ENCODE measurements around the gene MTMR2. TPM values are rescaled to one million over a fixed set of nuclear protein-coding genes. Genes with fewer than 3 reads are reported as not detected.
"Not testable (repeated sequence)": the region's sequence is repeated elsewhere in the genome, so short reads cannot be mapped to it uniquely, and the experiment has no call there.

Gene MTMR2
- total and polyA plus RNA-seq, 2 of the 13 experiments (the other 11 are each of a cell fraction or from before 2014, with no cell fraction given) = 12.7 to 22.3 TPM

GRCh38 chr11:95877291-95877690 is 46.6 kb downstream of the MTMR2 start:
- intact Hi-C loops (cut with micrococcal nuclease; ENCODE audit: unreplicated experiment) = no loop called here
- Histone ChIP-seq H3K4me2 (ENCODE audit: low read depth, low read length) (no peak overlapping the region), H3K9ac (ENCODE audit: insufficient read depth, low read depth, low read length) (no peak overlapping the region), H3K4me3 (replicated peaks in 1 of 3; ENCODE audit: insufficient read depth in 1 of 3, low read depth in 2 of 3, low read length in 3 of 3) (no peak overlapping the region), H2AFZ (ENCODE audit: low read length) (no peak overlapping the region), H3K9me3 (ENCODE audit: low read length) (no peaks in the 10 kb centered on the region), H3K4me1 (ENCODE audit: insufficient read depth, low read length) (no peaks in the 10 kb centered on the region), H3K27me3 (ENCODE audit: control insufficient read depth in 1 of 2, insufficient read depth in 2 of 2, low read length in 2 of 2) (no peaks in the 10 kb centered on the region), H3K79me2 (ENCODE audit: insufficient read depth, low read length) (no peaks in the 10 kb centered on the region), H4K20me1 (ENCODE audit: insufficient read depth, low read length) (no peaks in the 10 kb centered on the region), H3K36me3 (replicated peaks in 1 of 2; ENCODE audit: control insufficient read depth in 1 of 2, insufficient read depth in 2 of 2, low read length in 2 of 2) (no peaks in the 10 kb centered on the region; a peak in 2 of 5 replicates), H3K27ac (ENCODE audit: extremely low read length, insufficient read depth, low read length) (no peak overlapping the region)
- no peak for TF ChIP-seq HHEX (CRISPR knock-in tag; IDR thresholded peaks at IDR 0.05)
- 0 out of 2 replicates have a peak, but pooled peaks have one; percentile 20 for TF ChIP-seq ATF7 (IDR thresholded peaks at IDR 0.05)
- TF ChIP-seq ATF7 (CRISPR knock-in tag; IDR thresholded peaks at IDR 0.05) = no peak
- ChIA-PET CTCF (ENCODE audit: low intra/inter-chr PET ratio, low total read pairs) (no interaction called here), POLR2A (no interaction called here)
- FAIRE-seq (no peak), ATAC-seq (no peak), DNase-seq (ENCODE audit: low spot score) (no peak)
- no TSS peak for BruUV-seq (replicated peaks)
- 94% methylated on average over 2 of the region's 2 CpGs for WGBS (ENCODE audit: low lambda C conversion rate)
- in situ Hi-C loops (cut with HindIII; ENCODE audit: extremely low pct_ligation_motif_present, low pct_unique_long_range_greater_than_20kb) = no loop called here

- 98% methylated on average over 3 of the region's 3 CpGs for WGBS (ENCODE audit: low lambda C conversion rate)
- intact Hi-C loops (cut with micrococcal nuclease; ENCODE audit: unreplicated experiment); H3K79me2 ChIP-seq (ENCODE audit: insufficient read depth, low read length); H3K4me1 ChIP-seq (ENCODE audit: insufficient read depth, low read length); POLR2A ChIA-PET; H3K9me3 ChIP-seq (ENCODE audit: low read length); BruUV-seq (replicated peaks); ATAC-seq; H3K4me3 ChIP-seq (replicated peaks in 1 of 3; ENCODE audit: insufficient read depth in 1 of 3, low read depth in 2 of 3, low read length in 3 of 3); H3K27ac ChIP-seq (ENCODE audit: extremely low read length, insufficient read depth, low read length); H4K20me1 ChIP-seq (ENCODE audit: insufficient read depth, low read length); FAIRE-seq; in situ Hi-C loops (cut with HindIII; ENCODE audit: extremely low pct_ligation_motif_present, low pct_unique_long_range_greater_than_20kb); H3K9ac ChIP-seq (ENCODE audit: insufficient read depth, low read depth, low read length); H3K27me3 ChIP-seq (ENCODE audit: control insufficient read depth in 1 of 2, insufficient read depth in 2 of 2, low read length in 2 of 2); H2AFZ ChIP-seq (ENCODE audit: low read length); CTCF ChIA-PET (ENCODE audit: low intra/inter-chr PET ratio, low total read pairs); DNase-seq (ENCODE audit: low spot score); H3K4me2 ChIP-seq (ENCODE audit: low read depth, low read length); H3K36me3 ChIP-seq (replicated peaks in 1 of 2; ENCODE audit: control insufficient read depth in 1 of 2, insufficient read depth in 2 of 2, low read length in 2 of 2): not testable (repeated sequence)
These were observed 53.0 kb downstream of the MTMR2 start for GRCh38 chr11:95870877-95871276.

- Histone ChIP-seq H2AFZ (ENCODE audit: low read length) (no peak overlapping the region), H3K4me1 (ENCODE audit: insufficient read depth, low read length) (no peaks in the 10 kb centered on the region), H3K9me3 (ENCODE audit: low read length) (no peaks in the 10 kb centered on the region), H3K36me3 (replicated peaks in 1 of 2; ENCODE audit: control insufficient read depth in 1 of 2, insufficient read depth in 2 of 2, low read length in 2 of 2) (peaks cover 9 to 23% of the 10 kb centered on the region in 2 experiments; a peak in 2 of 5 replicates), H4K20me1 (ENCODE audit: insufficient read depth, low read length) (no peaks in the 10 kb centered on the region), H3K9ac (ENCODE audit: insufficient read depth, low read depth, low read length) (no peak overlapping the region), H3K4me2 (ENCODE audit: low read depth, low read length) (no peak overlapping the region), H3K4me3 (replicated peaks in 1 of 3; ENCODE audit: insufficient read depth in 1 of 3, low read depth in 2 of 3, low read length in 3 of 3) (no peak overlapping the region), H3K27me3 (ENCODE audit: control insufficient read depth in 1 of 2, insufficient read depth in 2 of 2, low read length in 2 of 2) (no peaks in the 10 kb centered on the region), H3K79me2 (ENCODE audit: insufficient read depth, low read length) (no peaks in the 10 kb centered on the region), H3K27ac (ENCODE audit: extremely low read length, insufficient read depth, low read length) (no peak overlapping the region)
- DNase-seq (ENCODE audit: low spot score) = no peak
- no peak for FAIRE-seq
- intact Hi-C loops (cut with micrococcal nuclease; ENCODE audit: unreplicated experiment) = no loop called here
- in situ Hi-C loops (cut with HindIII; ENCODE audit: extremely low pct_ligation_motif_present, low pct_unique_long_range_greater_than_20kb) = no loop called here
- ATAC-seq = no peak
- BruUV-seq (replicated peaks) = no TSS peak
- 97% methylated on average over 6 of the region's 6 CpGs for WGBS (ENCODE audit: low lambda C conversion rate)
- ChIA-PET POLR2A (no interaction called here), CTCF (ENCODE audit: low intra/inter-chr PET ratio, low total read pairs) (no interaction called here)
- no peak for TF ChIP-seq POLR2A (IDR thresholded peaks at IDR 0.05; ENCODE audit: insufficient read depth in 1 of 2, low read depth in 2 of 2, low read length in 2 of 2)
These were observed 56.8 kb downstream of the MTMR2 start for GRCh38 chr11:95867105-95867504.

Data from HepG2 (cell line).